A549 (cell line): ENCODE measurements around the gene SLC25A26.

ENCODE experiments used
- BCL3 ChIP-seq: fragments of >200 bp; sonication (Bioruptor Twin); formaldehyde crosslinking; IDR thresholded peaks from 3 replicates; pipeline ENCODE4 v1.6.1; 2016
- CTCF ChIP-seq: fragments of >200 bp; sonication (Bioruptor Twin); formaldehyde crosslinking; IDR thresholded peaks from 3 replicates; pipeline ENCODE4 v1.5.1; 2016
- HOXA7 ChIP-seq: fragments of 250-450 bp; sonication (Bioruptor Pico); IDR thresholded peaks from 2 replicates; pipeline ENCODE4 v1.5.0; 2020; ENCODE audit warnings: mild to moderate bottlenecking, moderate library complexity
- HOXB5 ChIP-seq: fragments of 250-450 bp; sonication (Bioruptor Pico); IDR thresholded peaks from 2 replicates; pipeline ENCODE4 v1.5.0; 2020; ENCODE audit warnings: mild to moderate bottlenecking, moderate library complexity
- JUN ChIP-seq, 2 experiments: fragments of >200 bp; sonication (Bioruptor Twin); formaldehyde crosslinking; IDR thresholded peaks; 2 replicates in 1 of 2; 3 replicates in 1 of 2; pipeline ENCODE4 v1.6.1; 2016 to 2017
- KDM1A ChIP-seq: fragments of 200-600 bp; sonication (generic); IDR thresholded peaks from 2 replicates; pipeline ENCODE4 v1.6.1; 2016; ENCODE audit warnings: low read depth, mild to moderate bottlenecking
- MAZ ChIP-seq: fragments of 150-350 bp; IDR thresholded peaks from 2 replicates; pipeline ENCODE4 v1.6.1; 2014; ENCODE audit warnings: antibody characterized with exemption, low read depth, low read length, borderline replicate concordance
- NR3C1 ChIP-seq: fragments of >200 bp; sonication (Bioruptor Twin); formaldehyde crosslinking; IDR thresholded peaks from 3 replicates; pipeline ENCODE4 v1.6.1; 2017
- REST ChIP-seq: fragments of 200-600 bp; sonication (generic); IDR thresholded peaks from 2 replicates; pipeline ENCODE4 v1.6.1; 2016; ENCODE audit warnings: antibody characterized with exemption, mild to moderate bottlenecking, moderate library complexity
- RNF2 ChIP-seq: fragments of 200-600 bp; sonication (generic); IDR thresholded peaks from 2 replicates; pipeline ENCODE4 v1.6.1; 2016; ENCODE audit warnings: low read depth, mild to moderate bottlenecking, antibody characterized with exemption, moderate library complexity, borderline replicate concordance

GRCh38 chr3:66255865-66256264 lies 35.1 kb downstream of the SLC25A26 start:
- TF ChIP-seq NR3C1 (no peak), HOXB5 (CRISPR knock-in tag) (no peak), KDM1A (no peak), REST (no peak), CTCF (no peak), HOXA7 (no peak), RNF2 (no peak), BCL3 (no peak), JUN (IDR thresholded peaks at IDR 0.05) (no peak), MAZ (no peak)
